Measurements from ENCODE around the gene LARGE1.

Gene LARGE1

DNA sequence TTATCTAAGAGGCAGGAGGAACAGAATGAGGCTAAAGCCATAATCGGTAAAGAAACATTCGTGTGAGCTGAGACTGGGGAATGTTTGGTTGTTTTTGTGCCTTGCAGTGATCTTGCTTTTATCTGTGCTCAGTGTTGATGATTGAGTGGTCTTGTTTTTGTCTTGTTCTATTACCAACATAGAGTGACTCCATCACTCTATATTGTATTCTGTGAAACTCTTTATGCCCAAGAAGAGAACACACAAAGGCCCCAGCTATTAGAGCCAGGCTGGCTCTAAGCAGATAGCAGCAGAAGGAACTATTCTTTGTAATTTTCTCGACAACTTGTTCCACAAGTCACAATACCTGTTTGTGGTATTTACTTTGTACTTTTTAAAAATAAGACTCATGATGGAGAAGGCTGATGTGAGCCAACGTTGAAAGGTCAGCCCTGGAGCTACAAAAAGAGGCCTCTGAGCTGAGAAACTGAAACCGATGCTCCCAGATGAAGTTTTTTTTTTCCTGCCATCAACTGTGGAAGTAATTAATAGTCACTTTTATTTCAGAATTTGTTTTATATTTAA is 68.4 kb downstream of the LARGE1 start:
- no peak for DNase-seq

DNA sequence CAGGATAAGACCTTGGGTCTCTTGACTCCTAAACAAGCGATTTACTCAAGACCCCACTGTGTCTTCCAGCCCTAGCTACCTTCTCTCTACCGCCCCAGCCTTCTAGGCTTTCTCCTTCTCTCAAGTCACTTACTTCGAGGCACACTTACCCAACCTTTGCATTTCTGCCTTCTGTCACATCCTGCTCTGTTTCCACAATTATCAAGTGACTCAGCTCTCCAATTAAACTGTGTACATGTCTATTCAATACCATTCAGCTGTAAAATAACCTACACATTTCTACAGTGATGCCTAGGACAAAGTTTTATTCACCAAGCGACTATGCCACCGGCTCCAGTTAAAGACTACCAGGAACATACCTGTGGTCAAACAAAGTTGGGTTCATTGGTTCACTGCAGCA is 69.0 kb downstream of the LARGE1 start:
- no peak for DNase-seq

- DNase-seq: no peak
Observed at GRCh38 chr22:33850724-33851123, 69.6 kb downstream of the LARGE1 start.

DNA sequence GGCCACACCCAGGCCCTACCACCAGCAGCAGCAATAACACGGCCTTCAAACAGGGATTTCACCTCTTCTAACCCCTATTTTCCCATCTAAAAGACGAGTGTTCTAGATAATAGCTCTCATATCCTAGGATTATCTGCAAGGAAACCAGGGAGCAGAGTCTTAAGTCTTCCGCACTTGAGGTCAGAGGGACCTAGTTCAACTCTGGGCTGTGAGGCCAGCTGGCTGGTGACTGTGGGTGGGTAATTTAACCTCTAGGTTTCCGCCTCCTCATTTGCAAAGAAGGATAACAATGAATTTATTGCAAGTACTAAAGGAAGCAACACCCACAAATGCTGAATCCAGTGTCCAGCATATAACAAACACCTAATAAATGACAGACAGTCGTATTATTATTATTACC is 70.1 kb downstream of the LARGE1 start:
- DNase-seq: no peak

GRCh38 chr22:33848251-33848650 is 72.0 kb downstream of the LARGE1 start:
- DNase-seq: no peak

GRCh38 chr22:33844273-33844672 is 76.0 kb downstream of the LARGE1 start:
- DNase-seq: no peak

- DNase-seq: no peak
Observed at GRCh38 chr22:33842421-33843094, 77.7 kb downstream of the LARGE1 start.

GRCh38 chr22:33842006-33842354 is 78.3 kb downstream of the LARGE1 start:
- DNase-seq: no peak

DNA sequence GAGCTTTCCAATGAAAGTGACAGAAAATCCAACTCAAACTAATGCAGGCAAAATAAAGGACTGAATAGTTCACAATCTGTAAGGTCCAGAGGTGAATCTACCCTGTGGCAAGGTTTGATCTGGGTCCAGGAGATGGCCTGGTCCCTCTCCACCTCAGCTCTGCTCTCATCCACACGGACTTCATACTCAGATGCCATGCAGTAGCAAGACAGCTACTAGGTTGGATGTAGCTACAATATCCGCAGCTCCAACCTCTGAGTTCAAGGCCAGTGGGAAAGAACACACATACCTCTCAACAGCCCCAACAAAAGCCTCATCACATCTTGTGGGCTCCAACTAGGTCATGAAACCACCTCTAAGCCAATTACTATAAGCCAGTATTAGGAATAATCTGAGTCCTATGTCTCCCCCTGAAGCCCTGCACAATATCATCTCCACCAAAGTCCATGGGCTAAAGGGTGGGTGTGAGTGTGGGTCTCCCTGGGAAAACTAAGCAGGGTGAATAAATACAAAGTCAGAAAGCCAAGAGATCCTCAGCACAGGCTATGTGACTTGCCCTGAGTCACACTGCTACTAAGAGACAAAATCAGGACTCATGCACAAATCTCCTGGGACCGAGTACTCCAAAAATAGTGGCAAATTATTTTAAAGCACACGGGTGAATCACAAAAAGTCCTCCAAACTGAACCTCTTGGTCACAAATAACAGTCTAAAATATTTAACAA is 78.8 kb downstream of the LARGE1 start:
- DNase-seq: no peak

DNA sequence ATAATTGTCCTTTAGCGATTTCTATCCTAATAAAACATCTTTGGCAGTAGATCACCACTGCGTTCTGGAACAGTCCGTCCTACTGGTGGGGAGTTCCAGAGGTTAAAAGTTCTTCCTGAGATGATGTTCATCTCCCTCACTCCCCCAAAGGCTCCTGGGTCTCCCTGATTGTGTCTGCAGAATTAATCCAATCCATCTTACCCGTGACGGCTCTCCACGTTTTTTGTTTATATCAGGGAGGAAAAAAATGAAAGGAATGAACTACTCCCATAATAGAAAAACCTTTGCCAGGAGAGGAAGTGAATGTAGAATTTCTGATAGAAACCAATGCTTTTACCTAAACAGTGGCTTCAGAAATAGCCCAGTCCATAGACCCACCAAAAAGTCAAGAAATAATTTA is 81.6 kb downstream of the LARGE1 start:
- DNase-seq: no peak

- no peak for DNase-seq
Observed at GRCh38 chr22:33837826-33838225, 82.5 kb downstream of the LARGE1 start.

DNA sequence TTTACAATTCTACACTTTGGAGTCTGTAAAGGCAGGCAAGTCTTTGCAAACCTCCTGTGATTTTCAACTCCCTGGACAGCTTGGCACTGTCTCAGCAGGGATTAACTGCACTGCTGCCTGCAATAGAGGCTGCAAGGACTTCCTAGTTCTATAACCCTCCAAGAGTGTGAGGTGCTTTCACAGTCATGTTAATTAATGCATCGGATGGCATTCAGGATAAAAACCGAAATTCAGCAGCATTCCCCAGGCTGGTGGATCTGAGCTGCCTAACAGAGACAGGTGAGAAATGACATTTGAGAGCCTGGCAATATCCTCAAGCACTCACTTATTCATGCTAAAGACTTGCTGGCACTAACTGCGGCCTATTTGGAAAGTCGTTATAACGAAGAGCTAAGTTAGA is 85.0 kb downstream of the LARGE1 start:
- DNase-seq: no peak

DNA sequence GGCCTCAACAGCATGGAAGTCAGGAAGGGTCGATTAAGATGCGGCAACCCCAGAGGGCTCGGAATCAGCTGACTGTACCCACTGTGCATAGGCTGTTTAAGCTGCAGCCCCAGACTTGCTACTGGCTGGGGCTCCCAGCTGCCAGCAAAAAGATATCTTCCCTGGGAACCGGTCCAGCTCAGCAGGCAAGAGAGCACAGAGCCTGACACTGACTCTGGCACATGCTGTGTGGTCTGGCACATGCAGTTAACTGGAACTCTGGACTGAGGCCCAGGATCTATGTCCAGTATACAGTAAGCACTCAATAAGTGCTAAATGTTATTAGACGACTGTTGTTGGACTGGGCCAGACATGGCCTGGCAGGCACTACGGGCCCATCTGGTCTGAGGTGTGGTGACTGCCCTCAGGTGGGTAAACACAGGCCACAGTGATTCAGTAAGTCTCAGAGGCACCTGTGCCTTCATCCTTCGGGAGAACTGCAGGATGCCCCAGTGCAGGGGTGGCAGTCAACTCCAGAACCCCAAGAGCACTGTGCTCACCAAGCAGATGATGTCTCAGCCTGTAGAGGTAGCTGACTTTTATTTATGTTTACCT is 87.6 kb downstream of the LARGE1 start:
- no peak for DNase-seq

DNA sequence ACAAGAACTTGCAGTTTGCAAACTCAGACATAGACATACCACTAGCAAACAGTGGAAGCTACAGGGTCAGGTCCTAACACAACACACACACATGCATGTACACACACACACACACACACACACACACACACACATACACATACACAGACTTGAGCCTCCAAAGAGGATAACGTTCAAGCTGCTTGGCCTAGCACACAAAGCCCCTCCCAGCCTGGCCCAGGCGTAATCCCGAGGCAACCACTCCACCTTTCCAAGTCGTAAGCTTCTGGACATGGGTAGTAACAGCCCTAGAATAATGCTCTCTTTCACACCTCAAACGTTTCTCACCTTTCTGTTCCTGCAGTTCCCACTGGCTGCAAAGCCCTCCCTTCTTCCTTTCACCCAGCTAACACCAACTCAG is 88.6 kb downstream of the LARGE1 start:
- no peak for DNase-seq

DNA sequence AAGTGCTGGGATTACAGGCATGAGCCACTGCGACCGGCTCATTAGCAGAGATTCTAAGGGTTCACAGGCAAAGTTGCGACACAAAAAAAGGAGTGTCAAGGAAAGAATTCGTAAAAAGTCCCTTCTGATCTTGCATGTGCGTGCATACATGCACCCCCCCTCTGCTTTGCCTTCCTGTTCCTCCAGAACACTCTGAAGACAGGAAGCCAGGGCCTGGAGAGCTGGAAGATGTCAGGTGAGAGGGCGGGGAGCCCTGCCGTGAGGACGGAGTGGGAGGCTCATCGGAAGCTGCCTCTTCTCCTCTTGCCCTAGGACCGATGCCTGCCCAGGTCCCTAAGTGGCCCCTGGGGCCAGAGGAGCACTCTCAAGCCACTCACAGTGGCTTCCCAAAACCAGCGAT is 89.1 kb downstream of the LARGE1 start:
- DNase-seq: no peak

- DNase-seq: no peak
Observed at GRCh38 chr22:33829546-33830280, 90.6 kb downstream of the LARGE1 start.

DNA sequence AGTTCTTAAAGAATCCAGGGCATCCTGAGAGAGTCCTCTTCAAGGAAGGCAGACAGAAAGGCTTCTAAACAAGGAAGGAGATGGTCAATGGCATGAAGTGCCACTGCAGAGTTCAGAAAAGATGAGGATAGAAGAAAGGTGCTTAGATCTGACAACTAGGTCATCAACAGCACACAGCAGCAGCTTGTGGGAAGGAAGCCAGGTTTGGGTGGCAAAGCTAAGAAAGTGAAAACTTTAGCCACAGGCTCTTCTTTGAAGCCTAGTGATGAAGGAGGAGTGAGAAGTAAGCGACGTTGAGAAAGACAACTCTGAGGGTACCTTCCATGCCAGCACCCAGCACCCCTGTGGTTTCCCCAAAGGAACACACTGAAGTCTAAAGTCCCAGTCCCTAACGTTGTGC is 92.0 kb downstream of the LARGE1 start:
- no peak for DNase-seq

DNA sequence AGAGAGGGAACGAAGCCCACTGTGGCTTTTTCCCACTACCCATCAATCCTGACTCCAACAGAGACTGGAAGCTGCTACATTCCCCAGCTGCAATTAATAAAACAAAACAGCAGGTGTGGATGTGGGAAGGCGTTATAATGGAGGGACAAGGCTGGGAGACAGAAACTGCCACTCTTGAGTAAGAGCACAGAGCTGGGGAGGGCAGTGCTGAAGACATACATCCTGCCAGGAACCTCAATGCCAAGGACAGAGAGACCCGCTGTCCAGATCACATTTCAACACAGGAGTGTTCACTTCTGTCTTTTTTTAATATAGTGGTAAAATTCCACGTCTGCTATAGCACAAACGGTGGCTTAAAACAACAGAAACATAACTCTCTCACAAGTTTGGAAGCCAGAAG is 94.5 kb downstream of the LARGE1 start:
- no peak for DNase-seq

DNA sequence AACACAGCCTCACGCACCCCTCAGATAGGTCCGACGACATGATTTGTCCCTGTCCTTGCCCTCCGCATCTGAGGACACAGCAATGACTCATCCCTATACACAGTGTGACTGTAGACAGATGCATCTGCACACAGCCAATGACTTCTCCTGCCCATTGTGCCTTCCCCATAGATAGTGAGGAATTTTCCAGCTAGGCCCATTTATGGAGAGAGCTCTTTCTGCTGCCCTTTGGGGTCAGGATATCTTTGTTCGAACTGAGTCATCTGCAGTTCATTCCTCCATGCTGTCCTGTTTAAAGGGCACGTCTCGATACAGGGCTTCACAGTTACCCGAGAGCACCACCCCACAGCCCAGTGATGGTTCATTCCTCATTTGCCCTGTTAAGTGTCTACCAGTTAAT is 96.7 kb downstream of the LARGE1 start:
- DNase-seq: no peak

GRCh38 chr22:33821290-33821689 is 99.0 kb downstream of the LARGE1 start:
- DNase-seq: no peak

- DNase-seq: no peak
Observed at GRCh38 chr22:33819743-33820142, 100.5 kb downstream of the LARGE1 start.

DNA sequence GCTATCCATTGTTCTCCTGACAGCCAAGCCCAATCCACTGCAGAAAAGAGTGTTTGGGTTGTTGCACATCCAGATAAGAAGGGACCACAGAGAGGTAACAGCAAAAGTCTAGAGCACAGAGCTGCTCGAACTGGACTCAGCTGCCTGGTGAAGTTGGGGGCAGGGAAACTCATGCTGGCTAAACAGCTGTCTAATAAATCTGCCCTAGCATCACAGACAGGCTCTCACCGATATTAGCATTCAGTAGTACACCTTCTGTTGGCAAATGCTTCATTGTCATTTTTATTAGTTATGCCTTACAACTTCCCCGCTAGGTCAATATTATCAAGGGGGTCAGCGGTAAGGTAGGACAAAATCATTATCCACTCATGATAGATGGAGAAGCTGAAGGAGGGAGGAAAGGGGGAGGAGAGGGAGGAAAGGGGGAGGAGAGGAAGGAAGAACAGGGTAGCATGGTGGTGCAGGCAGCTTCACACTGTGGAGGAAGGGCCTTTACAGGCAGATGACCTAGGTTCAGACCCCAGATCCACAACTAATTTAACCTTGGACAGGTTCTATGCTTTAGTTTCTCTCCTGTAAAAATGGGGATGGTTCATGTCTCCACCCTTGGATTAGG is 102.7 kb downstream of the LARGE1 start:
- DNase-seq: no peak

DNA sequence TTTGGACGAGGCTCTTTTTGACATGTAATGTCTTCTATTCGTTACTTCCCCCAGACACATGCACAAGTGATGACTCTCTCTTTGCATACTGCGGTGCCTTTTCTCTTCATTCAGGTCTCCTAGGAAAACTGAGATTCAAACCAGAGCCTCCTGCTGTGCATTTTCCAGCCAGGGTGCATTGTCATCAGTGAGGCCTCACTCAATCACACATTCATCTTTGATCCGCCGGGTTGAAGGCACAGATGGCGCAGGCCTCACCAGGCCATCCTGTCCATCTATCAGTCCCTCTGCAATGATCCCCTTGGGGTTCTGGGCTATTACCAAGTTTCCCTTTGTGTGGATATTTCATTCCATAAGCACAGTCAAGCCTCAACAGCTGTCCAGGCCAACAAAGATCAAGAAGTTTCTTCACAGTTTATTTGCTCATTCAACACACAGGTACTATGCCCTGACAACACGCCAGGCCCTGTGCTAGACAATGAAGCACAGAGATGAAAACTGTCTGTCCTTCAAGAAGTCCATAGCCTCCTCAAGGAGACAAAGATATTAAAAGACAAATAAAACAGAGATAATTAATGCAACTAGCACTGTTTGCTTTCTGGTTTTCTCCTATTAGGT is 107.8 kb downstream of the LARGE1 start:
- DNase-seq: no peak
